GM18907 (cell line): ENCODE results near the gene LCN9.
"Not testable (repeated sequence)": the region's sequence is repeated elsewhere in the genome, so short reads cannot be mapped to it uniquely, and the experiment has no call there.

ENCODE experiments used
- ATAC-seq: cut with Tn5 transposase; IDR thresholded peaks from one replicate; pipeline ENCODE4 v1.9.1; 2021; ENCODE audit warnings: mild to moderate bottlenecking, moderate library complexity; ENCODE audit not compliant: unreplicated experiment

Gene LCN9

DNA sequence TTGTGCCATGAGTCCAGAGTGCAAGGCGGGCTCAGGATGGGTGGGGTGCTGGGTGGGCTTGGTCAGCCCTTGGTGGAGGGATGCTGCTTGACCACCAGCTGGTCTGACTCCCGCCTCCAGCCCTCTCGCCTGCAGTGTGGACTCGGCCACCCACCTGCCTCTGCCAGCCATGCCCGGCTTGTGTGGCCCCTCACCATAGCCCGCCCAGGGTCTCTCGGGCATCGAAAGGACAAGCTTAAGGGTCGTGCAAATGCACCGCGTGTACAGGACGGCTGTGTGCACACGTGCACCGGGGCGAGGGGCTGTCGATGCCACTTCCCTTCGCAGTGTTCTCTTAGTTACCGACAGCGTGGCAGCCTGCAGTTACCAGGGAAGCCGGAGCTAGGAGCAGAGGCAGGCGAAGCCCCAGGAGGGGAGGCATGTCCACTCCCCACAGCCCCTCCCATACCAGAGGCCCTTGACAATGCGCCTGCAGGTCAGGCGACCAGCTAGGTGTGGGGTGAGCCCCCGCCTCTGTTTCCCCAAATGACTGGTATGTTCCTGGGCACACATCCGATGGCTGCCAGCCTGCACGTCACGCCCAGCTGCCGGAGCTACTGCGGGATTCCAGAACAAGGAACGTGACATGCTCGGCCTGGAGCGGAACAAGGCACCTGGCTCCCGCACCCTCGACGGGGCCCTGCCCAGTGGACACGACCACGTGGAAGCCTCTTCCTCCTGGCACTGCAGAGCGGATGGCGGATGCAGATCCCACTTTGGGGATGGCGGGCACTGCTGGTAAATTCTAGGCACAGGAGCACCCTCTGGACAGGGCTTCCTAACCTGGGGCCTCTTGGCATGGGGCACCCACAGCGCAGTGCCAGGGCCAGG is 7.8 kb downstream of the LCN9 start:
- no peak for ATAC-seq

DNA sequence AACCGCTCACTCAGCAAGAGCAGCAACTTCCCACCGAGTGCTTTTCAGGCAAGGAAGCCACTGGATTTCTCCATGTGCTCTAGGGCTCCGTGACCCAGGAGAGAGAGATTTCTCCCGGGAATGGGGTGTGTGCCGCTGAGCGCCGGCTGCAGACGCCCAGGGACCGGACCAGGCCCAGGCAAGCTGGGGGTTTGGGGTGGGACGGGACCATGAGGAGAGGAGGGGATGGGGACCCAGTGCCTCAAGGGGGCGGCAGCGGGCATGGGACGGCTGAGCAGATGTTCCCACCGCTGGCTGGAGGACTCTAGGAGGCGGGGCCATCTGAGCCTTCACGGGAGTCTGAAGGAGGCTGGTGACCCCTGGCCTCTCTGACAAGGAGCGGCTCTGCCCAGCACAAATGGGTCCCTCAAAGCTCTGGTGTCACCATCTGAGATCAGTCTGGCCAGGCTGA is 8.5 kb downstream of the LCN9 start:
- no peak for ATAC-seq

DNA sequence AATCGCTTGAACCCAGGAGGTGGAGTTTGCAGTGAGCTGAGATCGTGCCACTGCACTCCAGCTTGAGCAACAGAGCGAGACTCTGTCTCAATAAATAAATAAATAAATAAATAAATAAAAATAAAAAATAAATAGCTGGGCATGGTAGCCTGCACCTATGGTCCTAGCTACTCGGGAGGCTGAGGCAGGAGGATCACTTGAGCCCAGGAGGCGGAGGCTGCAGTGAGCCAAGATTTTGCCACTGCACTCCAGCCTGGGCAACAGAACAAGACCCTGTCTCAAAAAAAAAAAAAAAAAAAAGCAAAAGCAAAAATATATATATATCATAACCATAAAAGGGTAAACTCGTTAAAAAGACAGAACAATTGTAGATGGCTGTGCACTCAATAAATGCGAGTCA is 9.7 kb downstream of the LCN9 start:
- not testable (repeated sequence) for ATAC-seq

DNA sequence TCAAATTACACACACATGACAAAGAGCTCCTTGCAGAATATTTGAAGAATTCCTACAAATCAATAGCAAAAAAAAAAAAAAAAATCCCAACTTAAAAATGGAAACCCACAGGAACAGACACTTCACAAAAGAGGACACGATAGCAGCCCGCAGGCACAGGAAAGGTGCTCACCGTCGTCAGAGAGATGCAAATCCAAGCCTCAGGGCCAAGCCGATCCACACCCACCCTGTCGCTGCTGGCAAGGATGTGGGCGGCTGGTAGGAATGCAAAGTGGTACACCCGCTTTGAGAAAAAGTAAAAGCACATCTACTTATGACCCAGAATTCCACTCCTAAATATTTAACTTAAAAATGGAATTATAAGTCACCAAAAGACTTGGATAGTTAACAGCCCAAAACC is 10.8 kb downstream of the LCN9 start:
- ATAC-seq: no peak

DNA sequence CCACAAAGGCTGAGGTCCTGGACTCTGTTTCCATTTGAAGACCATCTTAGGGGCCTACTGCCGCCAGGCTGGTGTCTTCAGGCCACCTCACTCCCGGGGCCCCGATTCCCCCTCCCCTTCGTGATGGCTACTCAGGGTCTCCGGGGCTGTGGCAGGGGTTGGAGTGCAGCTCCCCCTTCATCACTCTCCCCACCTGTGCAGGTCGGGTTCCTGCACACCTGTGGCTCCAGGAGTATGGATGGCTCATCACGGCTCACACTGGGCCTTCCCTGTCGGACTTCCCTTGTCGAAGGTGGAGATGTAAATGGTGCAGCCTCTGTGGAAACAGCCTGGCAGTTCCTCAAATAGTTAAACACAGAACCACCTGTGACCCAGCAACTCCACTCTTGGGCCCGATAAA is 11.9 kb downstream of the LCN9 start:
- ATAC-seq: no peak

DNA sequence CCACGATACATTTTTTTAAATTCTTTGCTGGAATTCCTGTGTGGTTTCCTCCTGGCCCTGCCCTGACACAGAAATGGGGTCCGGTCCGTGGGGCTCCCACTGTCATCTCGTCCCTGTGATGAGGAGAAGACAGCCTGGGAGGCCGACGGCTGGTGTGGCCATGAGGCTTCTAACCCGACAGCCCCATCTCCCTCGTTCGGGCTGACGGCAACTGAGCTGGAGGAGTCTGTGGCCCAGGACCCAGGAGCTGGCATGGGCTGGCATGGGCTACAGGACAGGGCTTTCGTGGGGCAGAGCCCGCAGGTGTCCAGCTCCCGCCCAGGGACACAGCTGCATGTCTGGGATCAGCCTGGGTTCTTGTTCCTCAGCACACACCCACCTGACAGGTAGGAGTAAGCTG is 13.8 kb downstream of the LCN9 start:
- no peak for ATAC-seq

DNA sequence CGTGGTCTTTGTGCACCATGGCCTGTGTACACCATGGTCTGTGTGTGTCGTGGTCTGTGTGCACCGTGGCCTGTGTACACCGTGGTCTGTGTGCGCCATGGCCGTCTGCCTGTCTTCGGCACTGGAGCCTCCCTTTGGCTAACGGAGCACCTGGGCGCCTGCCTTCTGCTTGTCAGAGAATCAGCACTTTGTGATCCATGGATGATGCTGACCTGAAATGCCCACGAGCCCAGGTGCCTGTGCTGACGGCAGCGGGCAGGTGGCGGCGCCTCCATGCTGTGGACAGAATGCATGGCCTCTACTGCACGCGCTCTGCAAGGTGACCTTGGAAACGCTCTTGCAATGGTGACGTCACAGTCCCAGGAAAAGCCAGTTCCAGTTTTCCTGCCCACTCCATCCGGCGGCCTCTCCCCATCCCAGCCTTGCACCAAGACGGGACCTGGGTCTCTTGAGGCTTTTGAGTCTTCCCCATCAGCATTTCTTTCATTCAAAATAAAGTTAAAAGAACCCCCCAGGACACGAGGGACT is 14.6 kb downstream of the LCN9 start:
- ATAC-seq: no peak

DNA sequence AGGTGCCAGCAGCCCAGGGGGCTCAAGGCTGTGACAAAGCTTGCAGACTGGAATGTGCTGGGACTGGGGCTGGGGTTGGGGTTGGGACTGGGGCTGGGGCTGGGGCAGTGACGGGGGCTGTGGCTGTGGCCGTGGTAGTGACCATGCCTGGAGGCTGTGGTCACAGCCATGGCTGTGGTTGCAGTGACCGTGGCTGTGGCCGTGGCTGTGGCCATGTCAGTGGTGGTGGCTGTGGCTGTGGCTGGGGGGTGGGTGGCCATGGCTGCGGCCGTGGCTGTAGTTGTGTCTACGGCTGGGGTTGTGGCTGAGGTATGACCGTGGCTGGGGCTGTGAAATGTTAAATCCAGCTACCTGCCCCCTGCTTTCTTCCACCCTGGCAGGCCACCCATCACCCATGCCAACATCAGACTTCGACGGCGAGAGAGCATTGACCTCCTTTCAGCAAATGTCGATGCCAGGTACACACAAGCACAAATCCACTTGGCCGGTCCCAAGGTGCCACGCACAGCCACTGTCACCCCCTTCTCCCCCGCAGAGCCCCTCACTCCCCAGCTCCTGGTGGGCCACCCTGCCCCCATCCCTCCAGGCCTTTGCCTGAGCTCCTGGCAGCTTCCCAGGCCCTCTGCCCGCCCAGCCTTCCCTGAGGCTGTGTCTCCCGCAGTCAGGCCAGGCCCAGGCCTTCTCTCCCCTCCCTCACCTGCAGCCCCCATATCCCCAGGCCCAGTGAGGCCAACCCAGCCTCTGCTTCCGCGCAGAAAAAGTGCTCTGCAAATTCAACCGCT is 15.3 kb downstream of the LCN9 start:
- no peak for ATAC-seq

DNA sequence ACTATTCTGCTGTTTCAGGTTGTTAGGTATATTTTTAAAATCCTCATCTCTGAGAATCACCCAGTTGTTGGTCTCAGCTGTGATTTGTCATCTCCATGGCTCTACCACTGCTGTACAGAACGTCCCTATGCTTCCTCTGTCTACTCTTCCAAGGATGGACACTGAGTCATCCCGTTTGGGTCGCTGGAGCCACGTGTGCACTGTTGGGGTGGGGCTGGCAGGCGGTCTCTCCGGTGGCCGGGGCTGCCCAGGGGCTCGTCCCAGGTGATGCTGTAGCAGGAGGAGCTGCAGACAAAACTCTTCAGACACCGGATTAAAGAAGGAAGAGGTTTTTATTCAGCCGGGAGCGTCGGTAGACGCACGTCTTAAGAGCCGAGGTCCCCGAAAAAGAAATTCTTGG is 16.9 kb downstream of the LCN9 start:
- no peak for ATAC-seq

DNA sequence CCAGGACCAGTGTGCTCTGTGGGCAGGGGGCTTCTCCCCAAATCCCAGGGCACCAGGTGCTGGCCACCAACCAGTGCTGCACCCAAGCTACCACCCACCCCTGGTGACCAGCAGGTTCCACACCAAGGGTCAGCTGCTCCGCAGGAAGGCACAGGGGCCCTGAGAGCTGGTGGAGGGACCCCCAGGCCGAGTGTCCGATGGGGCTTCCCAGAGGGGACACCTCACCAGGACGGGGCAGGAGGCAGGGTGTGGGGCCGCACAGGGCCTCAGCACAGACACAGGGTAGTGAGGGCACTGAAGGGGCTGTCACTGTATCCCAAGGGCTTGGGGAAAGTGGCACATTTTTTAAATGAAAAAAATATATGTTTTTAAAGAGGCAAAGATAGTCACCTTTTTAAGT is 18.1 kb downstream of the LCN9 start:
- ATAC-seq: no peak

DNA sequence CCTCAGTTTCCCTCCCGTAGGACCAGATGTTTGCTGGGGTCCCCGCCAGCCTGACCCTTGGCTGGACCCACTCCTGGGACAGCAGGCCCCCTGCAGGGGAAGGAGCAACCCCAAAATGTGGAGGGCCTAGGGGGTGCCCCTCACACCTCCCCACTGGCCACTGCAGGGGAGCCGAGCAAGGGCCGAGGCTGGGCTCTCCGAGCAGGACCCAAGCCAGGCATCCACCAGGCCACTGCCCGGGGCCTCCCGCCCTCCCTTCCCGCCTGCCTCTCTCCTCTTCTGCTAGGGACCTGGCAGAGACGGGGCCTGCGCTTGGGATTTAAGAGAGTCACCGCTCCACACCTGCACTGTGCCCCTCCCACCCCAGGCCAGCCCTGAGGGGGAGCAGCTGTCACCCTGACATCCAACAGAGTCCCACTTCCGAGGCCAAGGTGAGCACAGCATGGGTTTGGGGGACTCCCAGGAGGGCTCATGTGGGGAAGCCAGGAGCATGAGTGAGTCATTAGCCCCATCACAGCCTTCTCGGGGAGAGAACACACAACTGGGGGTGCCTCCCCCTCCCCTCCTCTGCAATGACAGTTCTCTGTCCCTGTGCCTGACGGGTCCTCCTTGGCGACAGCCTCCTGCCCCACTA is 20.4 kb downstream of the LCN9 start:
- ATAC-seq: no peak

DNA sequence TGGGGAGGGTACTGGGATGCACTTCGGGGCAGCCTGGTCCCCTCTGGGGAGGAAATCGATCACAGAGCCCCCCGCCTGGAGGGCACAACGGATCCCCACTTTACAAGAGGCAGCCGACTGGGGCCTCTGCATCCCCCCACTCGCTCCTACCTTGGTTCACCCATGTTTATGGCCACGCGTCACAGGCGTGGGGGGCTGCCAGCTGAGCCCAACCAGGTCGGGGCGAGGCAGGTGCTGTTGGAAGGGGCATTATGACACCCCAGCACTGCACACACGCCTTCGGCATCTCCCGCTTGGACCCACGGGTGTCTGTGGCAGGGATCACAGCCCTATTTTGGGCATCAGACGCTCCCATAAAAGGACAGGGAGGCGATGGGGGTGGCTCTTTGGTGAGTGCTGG is 21.6 kb downstream of the LCN9 start:
- ATAC-seq: no peak

DNA sequence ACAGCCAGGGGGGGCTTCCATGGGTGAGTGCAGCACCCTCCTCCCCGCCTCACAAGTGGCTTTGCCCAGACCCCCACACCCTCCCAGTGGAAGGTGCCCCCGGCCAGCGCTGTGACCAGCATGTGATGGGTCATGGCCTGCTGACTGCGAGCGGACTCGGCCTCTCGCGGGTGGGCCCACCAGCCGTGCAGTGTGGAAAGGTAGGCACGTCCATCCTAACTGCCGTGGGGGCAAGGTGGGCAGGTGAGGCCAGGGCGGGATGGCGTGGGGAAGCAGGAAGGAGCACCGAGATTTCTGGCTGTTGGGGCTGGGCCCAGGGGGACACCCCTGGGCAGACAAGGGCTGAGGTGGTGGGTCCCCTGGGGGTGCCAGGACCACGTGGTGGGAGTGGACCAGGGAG is 24.1 kb downstream of the LCN9 start:
- no peak for ATAC-seq

DNA sequence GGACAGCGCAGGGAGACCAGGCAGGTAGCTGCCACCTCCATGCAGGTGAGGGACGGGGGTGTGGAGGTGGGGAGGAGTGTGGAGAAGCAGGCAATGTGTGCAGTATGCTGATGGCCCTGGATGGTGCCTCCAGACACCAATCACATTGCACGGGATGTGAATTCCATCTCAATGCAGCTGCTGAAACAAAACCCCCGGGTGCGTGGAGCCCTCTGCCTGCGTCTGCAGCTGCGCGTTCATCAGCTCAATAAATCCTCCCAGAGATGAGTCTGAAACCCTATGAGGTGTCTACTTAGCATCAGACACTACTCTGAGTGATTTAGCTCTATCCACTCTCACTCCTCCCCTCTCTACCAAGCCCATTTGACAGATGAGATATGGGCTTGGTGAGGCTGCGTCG is 25.9 kb downstream of the LCN9 start:
- ATAC-seq: no peak

DNA sequence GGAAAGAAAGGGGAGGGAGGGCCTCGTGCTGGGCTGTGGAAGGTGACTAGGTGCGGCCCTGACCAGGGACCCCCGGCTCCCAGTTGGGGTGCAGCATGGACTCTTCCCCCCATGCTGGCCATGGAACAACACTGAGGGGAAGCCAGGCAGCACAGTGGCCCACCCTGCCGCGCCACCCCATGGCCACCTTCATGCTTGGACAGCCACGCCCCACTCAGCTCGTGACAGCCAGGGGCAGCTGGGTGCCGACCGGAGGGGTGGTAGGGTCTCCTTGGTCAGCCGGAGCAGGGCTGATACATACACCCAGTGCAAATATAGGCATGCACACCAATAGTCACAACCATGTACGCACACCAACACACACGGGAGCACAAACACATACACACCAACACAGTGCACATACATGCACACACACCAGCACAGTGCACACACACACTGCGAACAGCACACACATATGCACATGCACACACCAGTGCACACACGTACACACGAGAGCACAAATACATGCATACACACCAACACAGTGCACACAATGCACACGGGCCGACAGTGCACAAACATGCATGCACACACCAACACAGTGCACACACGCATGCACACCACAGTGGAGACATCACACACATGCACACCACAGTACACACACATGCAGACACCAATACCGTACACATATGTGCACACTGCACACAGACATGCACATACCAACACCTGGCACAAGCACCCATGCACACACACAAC is 27.9 kb downstream of the LCN9 start:
- ATAC-seq: no peak

DNA sequence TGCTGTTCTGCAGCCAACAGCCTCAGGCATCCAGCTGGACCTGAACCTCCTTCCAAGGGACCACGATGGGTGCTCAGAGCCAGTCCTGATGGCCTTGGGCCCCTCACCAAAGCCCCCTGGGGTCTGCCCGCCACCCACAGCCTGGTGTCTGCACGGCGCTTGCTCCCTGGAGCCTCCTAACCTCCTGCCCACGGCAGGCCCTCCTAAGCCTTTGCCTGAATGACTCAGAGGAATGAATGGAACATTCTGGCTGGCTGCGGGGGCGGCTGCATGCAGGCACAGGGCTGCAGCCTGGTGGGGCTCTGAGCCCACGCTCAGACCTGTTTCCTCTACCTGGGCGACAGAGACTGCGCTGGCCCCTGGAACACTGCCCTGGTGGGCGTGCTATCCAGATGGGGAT is 29.3 kb downstream of the LCN9 start:
- no peak for ATAC-seq

DNA sequence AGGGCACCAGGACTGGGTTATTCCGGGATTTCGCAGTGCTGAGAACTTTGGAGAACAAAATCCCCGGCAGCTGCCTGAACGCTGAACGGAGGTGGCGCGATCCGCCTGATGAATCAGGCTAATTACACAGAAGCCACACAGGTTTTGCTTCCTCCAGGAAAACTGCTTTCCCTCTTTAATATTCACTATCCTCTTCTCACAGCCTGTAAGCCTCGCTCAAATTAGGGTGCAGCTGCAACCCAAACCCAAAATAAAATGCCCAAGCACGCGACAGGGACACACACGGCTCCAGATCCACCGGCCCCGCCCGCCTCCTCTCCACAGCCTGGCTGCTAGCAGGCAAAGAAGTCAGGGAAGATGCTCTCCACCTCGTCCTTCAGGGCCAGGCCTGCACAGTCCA is 30.2 kb downstream of the LCN9 start:
- no peak for ATAC-seq

DNA sequence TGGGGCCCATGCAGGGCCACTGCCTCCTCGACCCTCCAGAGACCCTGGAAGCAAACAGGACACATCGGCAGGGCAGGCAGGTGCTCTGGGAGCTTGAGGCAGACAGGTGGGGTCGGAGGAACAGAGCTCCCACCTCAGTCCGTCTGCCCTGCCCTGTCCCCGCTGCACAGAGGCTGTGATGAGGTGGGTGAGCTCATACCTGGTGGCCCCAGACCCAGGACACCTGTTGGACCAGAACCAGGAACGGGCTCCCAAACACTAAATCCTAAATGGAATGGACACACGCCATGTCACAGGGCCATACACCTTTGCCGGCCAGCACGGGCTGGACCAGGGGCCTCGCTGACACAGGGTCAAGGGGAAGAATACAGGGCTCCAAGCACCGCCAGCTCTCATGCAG is 30.7 kb downstream of the LCN9 start:
- no peak for ATAC-seq

DNA sequence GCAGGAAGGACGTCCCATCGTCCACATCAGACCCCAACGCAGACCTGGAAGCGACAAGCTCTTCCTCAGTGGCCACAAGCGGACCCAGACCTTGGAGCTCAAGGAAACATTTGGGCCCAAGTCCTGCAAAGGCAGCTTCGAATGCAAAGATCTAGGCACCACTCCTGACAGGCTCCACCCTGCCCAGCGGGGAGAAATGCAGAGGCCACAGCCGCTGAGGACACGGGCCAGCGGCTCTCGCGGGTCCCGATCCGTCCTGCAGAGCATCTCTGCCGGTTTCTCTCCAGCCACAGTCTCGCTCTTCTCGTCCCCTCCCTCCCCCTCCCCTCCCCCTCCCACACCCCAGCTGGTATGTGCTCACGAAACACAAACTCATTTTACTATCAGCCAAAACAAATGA is 31.3 kb downstream of the LCN9 start:
- no peak for ATAC-seq

DNA sequence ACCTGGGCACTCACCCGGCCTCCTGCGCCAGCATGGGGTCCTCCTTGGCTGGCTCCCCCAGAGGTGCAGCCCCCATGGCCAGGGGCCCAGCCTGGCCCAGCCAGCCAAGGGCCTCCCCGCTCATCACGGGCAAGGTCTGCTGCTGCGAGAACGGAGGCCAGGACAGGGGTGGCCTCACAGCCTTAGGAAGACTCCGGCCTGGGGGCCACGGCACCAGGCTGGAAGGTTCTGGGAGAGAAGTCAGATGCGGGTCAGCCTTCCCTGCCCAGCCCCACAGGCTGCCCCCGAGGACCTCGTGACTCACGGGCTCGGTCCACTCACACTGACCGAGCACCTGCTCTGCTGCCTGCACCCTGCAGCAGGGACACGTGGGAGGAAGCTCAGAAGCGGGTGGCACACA is 31.9 kb downstream of the LCN9 start:
- no peak for ATAC-seq

DNA sequence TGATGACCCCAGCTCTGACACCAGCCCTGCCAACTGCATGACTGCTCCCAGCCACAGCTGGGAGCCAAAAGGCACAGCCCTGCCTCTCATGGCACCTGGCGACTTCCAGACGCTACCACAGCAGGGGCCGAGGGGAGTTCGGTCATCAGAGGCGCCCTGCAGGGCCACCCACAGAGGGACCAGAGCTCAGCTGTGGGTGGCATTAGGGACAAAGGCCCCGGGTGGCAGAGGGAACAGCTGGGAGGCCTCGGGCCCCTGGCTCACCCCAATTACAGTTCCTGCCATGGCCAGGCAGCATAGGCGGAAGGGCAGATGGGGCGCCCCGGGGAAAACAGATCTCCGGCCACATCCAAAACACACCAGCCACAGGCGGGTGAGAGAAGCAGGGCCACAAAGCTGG is 32.5 kb downstream of the LCN9 start:
- no peak for ATAC-seq
